ENCODE measurements around the gene NPDC1. TPM values are rescaled to one million over a fixed set of nuclear protein-coding genes. Genes with fewer than 3 reads are reported as not detected.

Gene NPDC1
- total and polyA plus RNA-seq, 2 of the 8 experiments (the other 6 are each of a cell fraction or from before 2014, with no cell fraction given), result 26.2 to 44.1 TPM

DNA sequence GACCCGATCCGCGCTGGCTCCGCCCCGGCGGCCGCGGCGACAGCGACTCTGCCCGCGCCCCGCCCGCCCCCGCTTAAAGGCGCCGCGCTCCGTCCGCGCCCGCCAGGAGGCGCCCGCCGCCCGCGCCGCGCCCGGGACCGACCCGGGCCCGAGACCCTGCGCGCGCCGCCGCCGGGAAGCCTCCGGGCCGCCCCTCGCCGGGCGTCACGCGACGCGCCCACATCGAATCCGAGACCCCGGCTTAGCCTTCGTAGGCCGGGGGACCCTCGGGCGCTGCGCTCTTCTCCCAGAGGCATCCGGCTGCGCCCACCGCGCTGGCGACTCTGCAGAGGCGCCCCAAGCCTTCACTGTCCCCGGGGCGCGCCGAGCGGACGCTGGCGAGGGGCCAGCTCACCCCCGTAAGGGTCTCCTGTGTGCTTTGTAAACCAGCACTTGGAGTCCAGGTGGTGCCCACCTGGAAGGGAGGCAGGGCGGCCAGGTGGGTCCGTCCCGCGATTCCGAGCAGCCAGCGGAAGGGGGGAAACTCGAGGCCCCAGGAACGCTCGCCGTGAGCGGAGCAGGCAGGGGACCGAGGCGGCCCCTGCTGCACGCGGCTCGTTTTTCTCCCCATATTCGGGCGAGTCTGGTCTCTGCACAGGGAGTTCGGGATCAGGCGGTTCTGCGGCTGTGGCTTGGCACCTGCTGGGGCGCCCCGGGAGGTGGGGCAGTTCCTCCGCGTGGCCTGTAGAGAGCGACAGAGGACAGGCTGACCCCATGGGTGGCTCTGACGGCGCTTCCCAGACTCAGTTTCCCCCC lies 17.5 kb downstream of the NPDC1 start (continued):
- no peak for TF ChIP-seq SRF (IDR thresholded peaks at IDR 0.05; ENCODE audit: low read depth, low read length)
- TF ChIP-seq CHD1 (IDR thresholded peaks at IDR 0.05; ENCODE audit: low read depth, low read length), result no peak
- TF ChIP-seq TCF12 (IDR thresholded peaks at IDR 0.05; ENCODE audit: low read depth, low read length), result no peak
- peak; percentile 61 for TF ChIP-seq ASH2L (IDR thresholded peaks at IDR 0.05; ENCODE audit: low read length)
- TF ChIP-seq HDAC6 (IDR thresholded peaks at IDR 0.05; ENCODE audit: low read depth, low read length), result no peak
- no peak for TF ChIP-seq CBX5 (IDR thresholded peaks at IDR 0.05; ENCODE audit: low read depth, low read length)
- peak; percentile 8 for TF ChIP-seq EZH2 (IDR thresholded peaks at IDR 0.05; ENCODE audit: low read depth, low read length, severe bottlenecking)
- TF ChIP-seq EGR1 (IDR thresholded peaks at IDR 0.05; ENCODE audit: borderline replicate concordance, low read depth, low read length), result peak; percentile 60; the same call in 1 of the 2 replicates
- no peak for TF ChIP-seq SP4 (IDR thresholded peaks at IDR 0.05; ENCODE audit: low read length)
- TF ChIP-seq ZNF274 (IDR thresholded peaks at IDR 0.05; ENCODE audit: borderline replicate concordance, extremely low read depth, low read length), result no peak
